Progenitor cell of endocrine pancreas (in vitro differentiated cells): ENCODE measurements around the gene CNTNAP2. TPM values are rescaled to one million over a fixed set of nuclear protein-coding genes. Genes with fewer than 3 reads are reported as not detected.

Source experiments
- DNase-seq: peaks from one replicate; pipeline ENCODE4 v3.0.0; 2021; ENCODE audit warnings: low spot score; ENCODE audit not compliant: unreplicated experiment
- H3K27ac Mint-ChIP-seq: 2 replicates; pipeline ENCODE4 v1.8.0; 2021; ENCODE audit warnings: mild to moderate bottlenecking, moderate library complexity, mixed read lengths
- H3K27me3 Mint-ChIP-seq: 2 replicates; pipeline ENCODE4 v1.8.0; 2021; ENCODE audit warnings: mixed read lengths
- H3K36me3 Mint-ChIP-seq: 2 replicates; pipeline ENCODE4 v1.8.0; 2022; ENCODE audit warnings: mixed read lengths; ENCODE audit not compliant: insufficient read depth
- H3K4me1 Mint-ChIP-seq: 2 replicates; pipeline ENCODE4 v1.8.0; 2021; ENCODE audit warnings: low read depth, mixed read lengths
- H3K4me3 Mint-ChIP-seq: 2 replicates; pipeline ENCODE4 v1.8.0; 2021; ENCODE audit warnings: low read depth, mild to moderate bottlenecking, moderate library complexity, mixed read lengths
- H3K9me3 Mint-ChIP-seq: 2 replicates; pipeline ENCODE4 v1.8.0; 2021; ENCODE audit warnings: low read depth, mixed read lengths
- total RNA-seq: library from RNA; stranded (reverse); gene quantifications from 2 replicates; pipeline ENCODE4 v1.2.1, GENCODE V29; 2021
- TF ChIP-seq, protein P1 (sequence below): fragments of 200-600 bp; sonication (generic); IDR thresholded peaks from one replicate; pipeline ENCODE4 v1.5.0; 2021; ENCODE audit warnings: antibody characterized with exemption, mild to moderate bottlenecking; ENCODE audit not compliant: unreplicated experiment

Gene CNTNAP2
- total RNA-seq, 1 donor from 2014 or later: 6.5 TPM

DNA sequence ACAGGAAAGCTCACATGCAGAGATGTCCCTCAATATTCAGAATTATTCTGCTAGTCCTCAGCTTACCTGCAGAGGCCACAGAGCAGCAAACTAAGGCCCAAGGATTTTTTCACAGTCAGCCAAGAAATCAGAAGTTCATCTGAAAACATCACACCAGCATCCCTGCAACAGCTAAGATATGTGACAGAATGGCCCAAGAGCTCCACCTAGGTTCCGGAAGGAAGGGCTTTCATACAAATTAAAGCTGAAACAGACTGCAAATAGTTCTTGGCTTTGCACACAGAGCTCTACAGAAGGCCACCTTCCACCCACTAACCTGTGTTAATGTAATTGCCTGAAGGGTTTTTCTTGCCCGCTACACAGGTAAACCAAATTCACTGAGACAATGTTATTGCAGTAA is 2035.2 kb downstream of the CNTNAP2 start:
- Mint-ChIP-seq H3K27me3 (no peaks in the 10 kb centered on the region), H3K9me3 (no peaks in the 10 kb centered on the region), H3K4me1 (peaks cover 3% of the 10 kb centered on the region), H3K36me3 (no peaks in the 10 kb centered on the region), H3K4me3 (no peak overlapping the region), H3K27ac (no peak overlapping the region)
- no peak for DNase-seq
- TF ChIP-seq, protein P1, sequence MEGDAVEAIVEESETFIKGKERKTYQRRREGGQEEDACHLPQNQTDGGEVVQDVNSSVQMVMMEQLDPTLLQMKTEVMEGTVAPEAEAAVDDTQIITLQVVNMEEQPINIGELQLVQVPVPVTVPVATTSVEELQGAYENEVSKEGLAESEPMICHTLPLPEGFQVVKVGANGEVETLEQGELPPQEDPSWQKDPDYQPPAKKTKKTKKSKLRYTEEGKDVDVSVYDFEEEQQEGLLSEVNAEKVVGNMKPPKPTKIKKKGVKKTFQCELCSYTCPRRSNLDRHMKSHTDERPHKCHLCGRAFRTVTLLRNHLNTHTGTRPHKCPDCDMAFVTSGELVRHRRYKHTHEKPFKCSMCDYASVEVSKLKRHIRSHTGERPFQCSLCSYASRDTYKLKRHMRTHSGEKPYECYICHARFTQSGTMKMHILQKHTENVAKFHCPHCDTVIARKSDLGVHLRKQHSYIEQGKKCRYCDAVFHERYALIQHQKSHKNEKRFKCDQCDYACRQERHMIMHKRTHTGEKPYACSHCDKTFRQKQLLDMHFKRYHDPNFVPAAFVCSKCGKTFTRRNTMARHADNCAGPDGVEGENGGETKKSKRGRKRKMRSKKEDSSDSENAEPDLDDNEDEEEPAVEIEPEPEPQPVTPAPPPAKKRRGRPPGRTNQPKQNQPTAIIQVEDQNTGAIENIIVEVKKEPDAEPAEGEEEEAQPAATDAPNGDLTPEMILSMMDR: no peak

DNA sequence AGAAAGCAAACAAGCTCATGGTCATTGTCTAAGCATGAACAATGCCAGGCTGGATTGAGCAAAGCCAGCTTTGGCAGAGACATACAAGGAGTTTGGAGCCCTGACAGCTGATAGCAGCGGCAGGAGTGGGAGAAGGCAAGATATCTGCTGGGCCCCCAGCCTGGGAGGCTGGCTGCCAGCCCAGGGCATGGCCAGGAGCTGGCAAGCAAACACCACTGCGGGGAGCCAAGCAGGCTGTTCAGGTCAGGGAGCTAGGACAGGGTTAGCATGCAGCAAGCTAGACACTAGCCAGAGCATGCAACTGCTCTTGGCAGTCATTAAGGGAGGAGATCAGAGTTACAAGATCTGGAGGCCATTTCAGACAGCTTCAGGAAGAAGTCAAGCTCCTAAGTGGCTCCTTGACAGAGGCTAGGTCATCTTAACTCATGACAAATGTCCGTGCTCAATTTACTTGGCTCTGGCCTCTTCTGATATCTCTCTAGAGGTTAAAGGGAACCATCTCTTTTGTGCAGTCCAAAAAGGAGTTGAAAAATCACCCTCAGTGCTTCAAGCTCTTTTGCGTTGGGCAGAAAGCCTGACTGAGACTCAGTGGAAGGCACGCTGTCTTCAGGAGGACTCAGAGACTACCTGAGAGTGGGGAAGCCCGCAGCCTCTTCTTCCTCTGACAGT is 2037.1 kb downstream of the CNTNAP2 start:
- no peaks in the 10 kb centered on the region for H3K36me3 Mint-ChIP-seq
- peaks cover 3% of the 10 kb centered on the region for H3K4me1 Mint-ChIP-seq
- H3K27me3 Mint-ChIP-seq: no peaks in the 10 kb centered on the region
- H3K27ac Mint-ChIP-seq: peak overlapping the region; percentile 36
- DNase-seq: no peak
- H3K4me3 Mint-ChIP-seq: no peak overlapping the region
- TF ChIP-seq, protein P1: no peak
- H3K9me3 Mint-ChIP-seq: no peaks in the 10 kb centered on the region

DNA sequence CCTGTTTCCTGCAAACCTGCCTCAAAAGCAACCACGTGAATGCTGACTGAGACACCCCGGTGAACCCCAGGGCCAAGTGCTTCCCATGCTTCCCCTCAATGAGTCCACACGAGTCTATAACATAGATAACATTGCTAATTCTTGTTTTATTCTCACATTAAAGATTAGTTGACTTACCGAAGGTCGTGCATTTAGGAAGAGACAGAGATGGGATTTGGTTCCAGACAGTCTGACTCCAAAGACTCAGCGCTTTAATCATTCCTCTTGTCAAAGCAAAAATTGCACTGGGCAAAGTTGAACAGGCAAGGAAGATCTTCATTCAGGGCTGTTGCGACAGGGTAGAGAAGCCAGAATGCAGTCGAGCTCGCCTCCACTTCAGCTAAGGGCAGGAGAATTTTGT is 2038.4 kb downstream of the CNTNAP2 start:
- no peak for DNase-seq
- Mint-ChIP-seq H3K4me1 (peaks cover 3% of the 10 kb centered on the region), H3K27me3 (no peaks in the 10 kb centered on the region), H3K9me3 (no peaks in the 10 kb centered on the region), H3K27ac (no peak overlapping the region), H3K36me3 (no peaks in the 10 kb centered on the region), H3K4me3 (no peak overlapping the region)
- TF ChIP-seq, protein P1: no peak

- no peak for DNase-seq
- Mint-ChIP-seq H3K4me1 (peaks cover 3% of the 10 kb centered on the region), H3K9me3 (no peaks in the 10 kb centered on the region), H3K4me3 (no peak overlapping the region), H3K27me3 (no peaks in the 10 kb centered on the region), H3K27ac (no peak overlapping the region), H3K36me3 (no peaks in the 10 kb centered on the region)
- TF ChIP-seq, protein P1: no peak
Observed at GRCh38 chr7:148155826-148156225, 2039.2 kb downstream of the CNTNAP2 start.

- H3K27ac Mint-ChIP-seq: no peak overlapping the region
- DNase-seq: no peak
- H3K9me3 Mint-ChIP-seq: no peaks in the 10 kb centered on the region
- no peaks in the 10 kb centered on the region for H3K27me3 Mint-ChIP-seq
- H3K36me3 Mint-ChIP-seq: no peaks in the 10 kb centered on the region
- TF ChIP-seq, protein P1: no peak
- no peak overlapping the region for H3K4me3 Mint-ChIP-seq
- peaks cover 3% of the 10 kb centered on the region for H3K4me1 Mint-ChIP-seq
Observed at GRCh38 chr7:148156233-148156632, 2039.6 kb downstream of the CNTNAP2 start.
